HPDE6-E6E7 (cell line): ENCODE results near the gene LUM.

Experiments
- DNase-seq: peaks from one replicate; pipeline ENCODE4 v3.0.0; 2011; ENCODE audit warnings: missing footprints; ENCODE audit errors: extremely low spot score

LUM gene

GRCh38 chr12:91074851-91075250 is 36.4 kb downstream of the LUM start:
- no peak for DNase-seq

GRCh38 chr12:91074154-91074709 is 37.1 kb downstream of the LUM start:
- no peak for DNase-seq

GRCh38 chr12:91073426-91073825 is 37.9 kb downstream of the LUM start:
- no peak for DNase-seq

- DNase-seq = no peak
Measured at GRCh38 chr12:91072931-91073330, 38.4 kb downstream of the LUM start.

GRCh38 chr12:91070936-91071335 is 40.4 kb downstream of the LUM start:
- DNase-seq = no peak

- DNase-seq = no peak
Measured at GRCh38 chr12:91065396-91065795, 45.9 kb downstream of the LUM start.

- no peak for DNase-seq
Measured at GRCh38 chr12:91064640-91065039, 46.7 kb downstream of the LUM start.

- DNase-seq = no peak
Measured at GRCh38 chr12:91061091-91061490, 50.2 kb downstream of the LUM start.

GRCh38 chr12:91059211-91059610 is 52.1 kb downstream of the LUM start:
- DNase-seq = no peak

GRCh38 chr12:91058786-91059185 is 52.5 kb downstream of the LUM start:
- no peak for DNase-seq

- DNase-seq = no peak
Measured at GRCh38 chr12:91057368-91058165, 53.7 kb downstream of the LUM start, which contains the start of gene KERA. Gene KERA (minus strand): TSS chr12:91058024. CDS start chr12:91056281, 1,743 bp downstream.

- no peak for DNase-seq
Measured at GRCh38 chr12:91056488-91056887, 54.8 kb downstream of the LUM start.

- no peak for DNase-seq
Measured at GRCh38 chr12:91055976-91056375, 55.3 kb downstream of the LUM start.

- no peak for DNase-seq
Measured at GRCh38 chr12:91053951-91054715, 57.2 kb downstream of the LUM start.
